ENCODE results near the gene IL11RA.

Gene IL11RA

DNA sequence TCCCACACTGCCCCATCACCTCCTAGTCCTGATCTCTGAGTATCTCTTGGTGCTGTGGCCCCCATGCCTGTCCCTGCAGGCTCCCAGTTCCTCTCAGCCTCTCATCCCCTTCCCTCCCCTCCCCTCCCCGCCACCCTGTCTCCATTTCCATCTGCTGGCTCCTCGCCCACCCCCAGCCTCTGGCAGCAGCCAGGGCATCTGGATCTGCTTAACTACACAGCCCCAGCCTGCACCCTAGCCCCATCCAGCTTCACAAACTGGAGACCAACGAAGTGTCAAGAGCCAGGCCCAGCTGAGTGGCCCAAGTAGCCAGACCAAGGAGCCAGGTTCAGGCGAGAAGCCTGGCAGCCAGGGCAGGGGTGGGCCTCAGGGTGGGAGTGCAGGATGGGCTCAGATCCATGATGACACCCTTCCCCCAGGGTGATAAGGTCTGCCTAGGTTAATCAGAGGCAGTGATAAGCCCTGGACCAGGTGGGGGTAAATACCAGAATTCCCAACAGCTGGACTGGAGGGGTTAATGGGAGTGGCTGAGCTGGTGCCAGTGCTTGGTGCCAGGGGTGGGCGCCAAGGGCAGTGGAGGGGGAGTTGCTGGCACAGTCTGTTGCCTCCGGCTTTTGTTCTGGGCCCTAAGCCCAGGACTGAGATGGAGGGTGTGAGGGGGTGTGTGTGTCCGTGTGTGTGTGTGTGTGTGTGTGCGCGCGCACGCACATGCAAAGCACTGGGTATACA lies 2.5 kb downstream of the IL11RA start:
- no peak for DNase-seq (ENCODE audit: low read depth)

DNA sequence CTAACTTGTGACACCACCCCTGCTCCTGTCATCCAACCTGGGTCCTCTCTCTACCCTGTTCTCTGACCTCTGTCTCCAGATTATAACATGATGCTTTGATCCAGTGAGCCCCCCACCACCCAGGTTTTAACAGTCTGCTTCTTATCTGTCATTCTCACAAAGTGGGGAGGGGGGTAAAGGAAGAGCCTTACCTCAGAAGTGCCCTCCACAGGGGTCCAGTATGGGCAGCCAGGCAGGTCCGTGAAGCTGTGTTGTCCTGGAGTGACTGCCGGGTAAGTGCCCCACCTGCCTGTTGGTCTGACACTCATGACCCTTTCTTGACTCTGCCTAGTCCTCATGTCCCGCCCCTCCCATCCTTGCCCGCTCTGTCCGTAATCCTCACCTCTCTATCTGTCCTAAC lies 3.4 kb downstream of the IL11RA start:
- no peak for DNase-seq (ENCODE audit: low read depth)

DNA sequence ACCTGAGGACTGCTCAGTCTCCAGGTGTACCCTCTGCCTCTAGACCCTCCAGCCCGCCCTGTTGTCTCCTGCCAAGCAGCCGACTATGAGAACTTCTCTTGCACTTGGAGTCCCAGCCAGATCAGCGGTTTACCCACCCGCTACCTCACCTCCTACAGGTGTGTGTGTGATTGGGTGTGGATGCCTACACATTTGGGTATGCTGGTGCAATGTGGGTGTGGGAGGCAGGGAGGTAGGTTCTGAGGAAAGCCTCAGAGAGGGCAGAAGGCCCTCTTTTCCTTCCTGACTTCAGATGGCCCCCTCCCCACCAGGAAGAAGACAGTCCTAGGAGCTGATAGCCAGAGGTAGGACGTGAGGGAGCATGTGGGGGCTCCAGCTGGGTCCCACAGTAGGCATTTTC lies 5.0 kb downstream of the IL11RA start:
- DNase-seq (ENCODE audit: low read depth), result no peak

DNA sequence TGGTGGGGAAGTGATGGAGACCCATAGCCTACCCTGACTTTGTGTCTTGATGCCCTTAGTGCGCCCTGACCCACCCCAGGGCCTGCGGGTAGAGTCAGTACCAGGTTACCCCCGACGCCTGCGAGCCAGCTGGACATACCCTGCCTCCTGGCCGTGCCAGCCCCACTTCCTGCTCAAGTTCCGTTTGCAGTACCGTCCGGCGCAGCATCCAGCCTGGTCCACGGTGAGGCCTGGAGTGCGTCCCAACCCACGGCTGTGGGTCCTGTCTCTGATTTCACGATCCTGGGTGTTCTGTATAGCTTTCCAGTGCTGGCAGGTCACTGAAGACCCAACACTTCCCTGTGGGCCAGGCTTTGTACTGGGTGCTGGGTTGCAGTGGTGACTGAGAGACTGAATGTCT lies 6.5 kb downstream of the IL11RA start:
- DNase-seq (ENCODE audit: low read depth), result no peak

DNA sequence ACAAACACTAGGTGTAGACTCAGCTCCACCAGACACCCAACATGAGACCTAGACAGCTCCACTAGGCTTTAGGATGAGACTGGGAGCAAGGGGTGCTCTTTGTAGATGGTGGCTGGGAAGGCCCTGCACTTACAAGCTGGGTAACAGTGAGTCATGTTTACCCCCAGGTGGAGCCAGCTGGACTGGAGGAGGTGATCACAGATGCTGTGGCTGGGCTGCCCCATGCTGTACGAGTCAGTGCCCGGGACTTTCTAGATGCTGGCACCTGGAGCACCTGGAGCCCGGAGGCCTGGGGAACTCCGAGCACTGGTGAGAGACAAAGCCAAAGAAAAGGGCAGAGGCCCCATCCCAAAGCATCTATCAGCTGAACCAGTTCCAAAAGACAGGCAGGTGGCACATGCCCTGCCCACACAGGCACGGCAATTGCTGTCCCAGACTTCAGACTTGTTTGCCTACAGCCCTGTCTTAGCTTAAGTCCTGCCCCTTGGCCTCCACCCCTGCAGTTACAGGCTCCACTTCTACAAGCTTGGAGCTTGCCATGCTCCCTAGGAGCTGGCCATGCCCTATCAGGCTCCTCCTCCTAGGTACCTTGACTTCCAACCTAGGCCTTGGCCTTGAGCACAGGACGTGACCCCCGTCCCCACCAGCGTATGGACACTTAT lies 7.7 kb downstream of the IL11RA start:
- no peak for DNase-seq (ENCODE audit: low read depth)

DNA sequence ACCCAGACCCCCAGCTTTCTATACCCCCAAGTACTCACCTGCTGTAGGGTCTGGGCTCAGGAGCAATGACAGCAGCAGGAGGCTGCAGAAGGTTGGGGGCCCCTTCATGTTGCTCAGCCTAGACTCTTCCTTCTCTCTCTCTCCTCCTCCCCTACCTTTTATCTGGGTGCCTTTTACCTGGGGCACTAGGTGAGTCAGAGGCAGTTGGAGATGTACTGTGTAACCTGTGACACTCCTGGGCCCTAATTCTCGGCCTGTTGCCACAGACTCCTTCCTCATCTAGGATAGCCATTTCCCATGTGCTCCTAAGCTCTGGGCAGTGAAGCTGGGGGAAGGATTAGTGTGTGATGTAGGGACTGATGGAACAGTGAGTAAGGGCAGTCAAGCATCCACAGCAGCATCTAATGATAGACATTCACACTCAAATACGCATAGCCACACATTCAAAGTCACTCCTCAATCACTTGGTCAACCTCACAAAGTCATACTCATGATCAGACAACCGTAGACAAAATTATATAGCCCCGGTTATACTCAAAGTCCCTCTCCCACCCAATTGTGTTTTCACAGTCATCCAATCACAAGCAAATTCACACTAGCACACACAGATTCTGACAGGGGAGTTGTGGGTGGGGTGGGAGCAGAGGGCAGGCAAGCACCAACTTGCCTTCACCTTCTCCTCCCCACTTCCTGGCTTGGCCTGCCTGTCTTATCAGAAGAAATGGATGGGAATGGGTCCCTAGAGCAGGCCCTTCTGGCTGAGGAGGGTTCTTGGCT lies 10.7 kb downstream of the IL11RA start, which contains the start of gene CCL27:
Gene CCL27 (minus strand): TSS at position 132 of the 777 bp plus-strand sequence. CDS start 24 bp downstream, at position 108.
- DNase-seq (ENCODE audit: low read depth), result no peak

DNA sequence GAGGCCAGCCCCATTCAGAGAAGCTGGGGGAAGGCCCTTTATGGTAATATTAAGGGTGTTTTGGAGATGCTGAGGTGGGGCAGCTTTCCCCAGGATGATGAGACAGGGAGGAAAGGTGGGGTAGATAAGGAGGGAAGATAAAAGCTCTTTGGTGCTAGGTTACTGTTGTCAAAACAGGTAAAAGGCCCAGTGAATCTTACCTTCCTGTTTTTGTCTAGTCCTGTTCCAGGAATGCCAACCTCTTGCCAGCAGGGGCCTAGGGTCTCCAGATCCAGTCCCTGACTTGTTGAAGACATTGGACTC lies 11.3 kb downstream of the IL11RA start:
- no peak for DNase-seq (ENCODE audit: low read depth)

DNA sequence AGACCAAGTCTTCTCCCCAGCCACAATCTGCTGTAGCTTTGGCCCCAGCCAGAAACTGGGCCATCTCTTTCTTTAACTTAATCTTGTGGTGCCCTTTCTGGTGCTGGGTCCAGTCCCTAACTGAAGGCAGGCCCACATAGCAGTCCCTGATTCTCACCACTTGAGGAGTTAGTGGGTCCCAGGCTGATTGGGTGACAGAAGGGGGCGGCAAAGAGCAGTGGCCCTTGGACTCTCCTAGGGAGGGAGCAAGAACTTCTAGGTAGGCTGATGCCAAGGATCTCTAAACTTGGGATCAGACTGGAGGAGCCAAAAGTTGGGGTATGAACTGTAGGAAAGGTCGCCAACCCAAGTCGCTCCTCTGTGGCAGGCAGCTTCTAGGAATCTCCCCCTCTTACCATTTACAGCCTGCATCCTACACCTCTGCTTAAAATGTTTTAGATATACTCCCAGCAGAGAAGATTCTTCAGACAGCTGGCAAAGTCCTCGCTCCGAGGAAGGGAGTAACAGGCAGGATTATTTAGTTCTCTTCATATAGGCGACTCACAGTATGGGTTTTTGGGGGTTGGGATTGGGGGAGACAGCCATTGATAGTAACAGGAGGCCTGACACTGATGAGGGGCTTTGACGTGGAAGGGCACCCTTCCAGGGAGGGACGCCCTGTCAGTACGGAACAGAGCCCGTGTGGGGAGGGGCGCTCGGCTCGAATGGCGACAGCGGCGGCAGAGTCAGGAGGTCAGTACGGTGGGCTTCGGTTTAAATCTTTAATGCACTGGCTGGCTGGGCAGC lies 12.5 kb downstream of the IL11RA start:
- DNase-seq (ENCODE audit: low read depth), result peak; percentile 13

DNA sequence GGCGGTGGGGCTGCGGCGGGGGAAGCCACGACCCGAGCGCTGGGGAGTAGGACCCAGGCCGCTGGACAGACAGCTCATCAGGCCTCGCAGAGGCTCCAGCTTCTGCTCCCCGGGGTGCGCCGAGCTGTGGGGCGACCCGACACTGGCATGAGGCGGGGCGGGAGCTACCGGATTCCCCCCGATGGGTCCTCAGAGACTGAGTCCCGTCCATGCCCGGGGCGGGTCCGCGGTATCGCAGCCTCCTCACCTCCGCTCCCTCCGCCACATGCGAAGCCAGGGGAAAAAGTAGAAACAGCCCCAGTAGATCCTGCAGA lies 13.0 kb downstream of the IL11RA start:
- no peak for DNase-seq (ENCODE audit: low read depth)

DNA sequence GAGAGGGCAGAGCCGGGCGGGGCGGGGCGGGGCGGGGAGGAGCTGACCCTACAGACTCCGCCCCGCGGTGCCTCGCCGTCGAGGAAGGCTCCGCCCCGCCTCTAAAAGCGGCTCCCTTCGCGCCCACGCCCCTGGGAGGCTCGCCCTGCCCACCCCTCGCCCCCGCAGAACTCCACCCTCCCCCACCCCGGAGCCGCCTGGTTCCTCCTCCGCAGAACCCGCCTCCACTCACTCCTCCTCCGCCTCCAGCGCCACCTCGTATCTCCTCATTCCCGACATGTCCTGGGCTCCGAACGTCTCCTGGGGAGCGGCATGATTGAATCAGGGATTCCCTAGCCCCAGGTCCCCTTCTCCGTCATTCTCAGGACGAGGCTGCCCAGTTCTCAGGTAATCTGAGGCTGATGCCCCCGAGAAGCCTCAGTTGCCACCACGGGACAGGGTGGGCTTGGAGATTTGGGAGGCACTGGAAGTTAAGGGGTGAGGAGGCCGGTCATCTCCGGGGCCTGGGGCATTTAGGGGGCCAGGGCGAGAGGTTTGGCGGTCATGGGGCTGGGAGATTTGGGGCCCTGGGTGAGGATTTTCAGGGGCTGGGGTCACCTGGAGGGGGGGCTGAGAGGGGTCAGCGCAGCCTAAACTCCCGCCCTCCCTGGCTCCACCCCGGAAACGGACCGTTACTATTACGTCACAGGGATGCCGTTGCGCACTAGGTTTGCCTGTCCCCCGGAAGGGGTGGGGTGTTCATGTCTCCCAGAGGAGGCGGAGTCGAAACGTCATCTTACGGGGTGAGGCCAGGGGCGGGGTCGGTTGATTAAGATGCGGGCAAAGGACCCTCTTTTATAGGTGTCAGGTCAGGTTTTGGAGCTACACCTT lies 13.6 kb downstream of the IL11RA start:
- peak; percentile 76 for DNase-seq (ENCODE audit: low read depth)

DNA sequence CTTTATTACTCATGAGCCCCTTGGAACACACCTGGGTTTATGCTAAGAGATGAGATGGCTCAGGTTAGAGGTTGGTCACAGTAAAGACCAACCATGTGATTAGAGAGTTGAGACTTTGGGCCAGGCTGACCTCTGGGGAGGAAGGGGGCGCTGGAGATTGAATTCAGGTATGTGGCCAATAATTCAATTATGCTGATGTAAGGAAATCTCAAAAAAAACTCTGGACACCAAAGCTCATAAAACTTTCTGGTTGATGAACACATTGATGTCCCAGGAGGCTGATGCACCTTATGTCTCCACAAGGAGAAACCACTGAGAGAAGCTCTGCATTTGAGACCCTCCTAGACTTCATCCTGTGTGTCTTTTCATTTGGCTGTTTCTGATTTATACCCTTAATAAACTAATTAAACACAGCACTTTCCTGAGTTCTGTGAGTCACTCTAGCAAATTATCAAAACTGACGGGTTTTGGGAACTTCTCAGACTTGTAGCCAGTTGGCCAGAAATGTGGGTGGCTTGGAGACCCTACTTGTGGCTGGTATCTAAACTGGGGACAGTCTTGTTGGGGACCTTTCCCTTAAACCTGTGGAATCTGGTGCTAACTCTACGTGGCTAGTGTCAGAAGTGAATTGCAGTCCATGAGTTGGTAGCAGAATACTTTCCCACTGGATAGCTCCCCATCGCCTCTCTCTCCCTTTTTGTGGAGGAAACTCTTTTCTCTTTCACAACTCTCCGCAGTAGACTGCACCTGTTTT lies 18.0 kb downstream of the IL11RA start:
- DNase-seq (ENCODE audit: low read depth), result no peak

DNA sequence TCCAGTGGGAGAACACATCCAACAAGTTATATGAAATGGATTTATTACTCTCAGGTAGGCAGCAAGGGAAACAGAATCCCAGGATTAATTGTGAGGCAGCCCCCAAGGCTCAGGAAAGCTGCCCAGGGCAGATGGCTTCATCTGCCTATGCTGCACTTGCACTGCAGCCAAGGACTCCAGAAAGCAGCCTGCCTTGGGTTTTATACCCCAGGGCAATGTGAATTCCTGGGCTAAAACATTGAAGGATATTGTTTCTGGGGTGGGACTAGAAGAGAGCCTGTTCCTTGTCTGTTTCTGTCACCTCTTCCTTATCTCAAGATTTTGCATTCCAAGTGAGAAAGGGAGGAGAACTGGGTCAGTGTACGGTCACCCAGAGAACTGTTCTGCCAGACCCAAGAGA lies 19.3 kb downstream of the IL11RA start:
- DNase-seq (ENCODE audit: low read depth), result no peak

DNA sequence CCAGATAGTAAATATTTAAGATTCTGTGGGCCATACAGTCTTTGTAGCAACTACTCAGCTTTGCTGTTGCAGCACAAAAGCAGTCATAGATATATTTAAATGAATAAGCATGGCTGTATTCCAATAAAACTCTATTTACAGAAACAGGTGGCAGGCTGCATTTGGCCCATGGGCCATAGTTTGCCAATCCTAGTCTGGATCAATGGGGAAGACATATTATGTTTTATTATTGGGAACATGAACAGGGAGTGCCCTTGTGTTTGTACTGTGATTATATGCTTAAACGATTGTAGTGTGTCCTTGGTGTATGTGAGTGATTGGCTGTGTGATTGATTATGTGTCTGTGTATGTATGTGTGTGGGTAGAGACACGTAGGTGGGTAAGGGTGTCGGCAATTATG lies 22.5 kb downstream of the IL11RA start:
- no peak for DNase-seq (ENCODE audit: low read depth)

DNA sequence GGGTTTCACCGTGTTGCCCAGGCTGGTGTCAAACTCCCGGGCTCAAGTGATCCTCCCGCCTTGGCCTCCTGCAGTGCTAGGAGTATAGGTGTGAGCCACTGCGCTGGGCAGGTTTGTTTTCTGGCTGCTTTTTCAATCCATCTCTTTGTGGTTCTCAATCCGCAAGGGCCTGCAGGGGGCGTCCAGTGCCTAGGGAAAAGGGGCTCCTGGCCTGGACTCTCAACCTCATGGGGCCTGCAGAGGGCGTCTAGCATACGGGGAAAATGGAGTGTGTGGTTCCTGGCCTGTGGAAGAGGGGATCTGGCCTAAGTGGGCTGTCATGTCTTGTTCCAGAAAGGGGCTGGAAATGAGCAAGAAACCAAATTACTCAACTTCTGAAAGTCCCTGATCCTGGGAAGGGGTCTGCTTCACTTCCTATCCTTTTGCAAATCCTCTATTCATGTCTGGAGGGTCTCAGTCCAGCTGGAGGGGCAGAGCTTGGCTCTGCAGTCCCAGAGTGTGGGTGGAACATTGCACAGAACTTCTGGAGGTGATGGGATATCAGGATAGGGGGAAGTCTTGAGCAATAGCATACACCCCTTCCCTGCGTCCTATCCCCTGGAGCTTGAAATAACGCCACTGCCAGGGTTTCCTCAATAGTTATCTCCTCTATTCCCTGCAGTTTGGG lies 23.2 kb downstream of the IL11RA start:
- no peak for DNase-seq (ENCODE audit: low read depth)

DNA sequence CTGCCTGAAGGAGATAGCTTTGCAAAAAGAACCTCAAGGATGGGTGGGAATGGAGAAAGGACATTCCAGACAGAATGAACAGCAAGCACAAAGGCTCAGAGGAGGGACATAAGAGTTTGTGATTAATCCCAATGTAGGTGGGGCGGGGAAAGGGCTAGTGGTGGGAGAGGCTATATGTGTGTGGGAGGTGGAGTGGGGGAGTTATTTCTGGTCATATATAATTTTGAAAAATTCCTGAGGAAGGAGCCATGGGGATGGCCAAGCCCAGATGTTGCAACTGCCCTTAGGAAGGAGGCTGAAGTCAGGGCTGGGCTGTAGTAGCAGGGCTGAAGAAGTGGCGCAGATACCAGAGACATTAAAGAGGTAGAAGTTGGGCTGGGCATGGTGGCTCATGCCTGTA lies 23.9 kb downstream of the IL11RA start:
- no peak for DNase-seq (ENCODE audit: low read depth)

DNA sequence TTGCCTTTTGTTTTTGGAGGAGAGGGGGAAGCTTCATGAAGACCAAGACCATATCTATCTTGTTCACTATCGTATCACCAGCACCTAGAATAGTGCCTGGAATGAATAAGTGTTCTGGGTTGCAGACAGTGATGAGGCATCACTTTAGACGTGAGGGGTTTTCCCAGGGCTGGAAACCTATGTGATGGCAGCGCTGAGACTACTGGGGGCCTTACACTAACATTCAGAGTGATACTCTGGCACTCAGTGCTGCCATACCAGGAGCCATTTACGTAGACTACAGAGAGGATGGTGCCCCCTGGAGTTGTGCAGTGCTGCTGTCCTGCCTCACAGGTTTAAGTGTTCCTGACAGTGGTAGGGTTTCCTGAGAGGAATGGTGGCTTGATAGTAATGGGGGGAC lies 32.2 kb downstream of the IL11RA start:
- no peak for DNase-seq (ENCODE audit: low read depth)

DNA sequence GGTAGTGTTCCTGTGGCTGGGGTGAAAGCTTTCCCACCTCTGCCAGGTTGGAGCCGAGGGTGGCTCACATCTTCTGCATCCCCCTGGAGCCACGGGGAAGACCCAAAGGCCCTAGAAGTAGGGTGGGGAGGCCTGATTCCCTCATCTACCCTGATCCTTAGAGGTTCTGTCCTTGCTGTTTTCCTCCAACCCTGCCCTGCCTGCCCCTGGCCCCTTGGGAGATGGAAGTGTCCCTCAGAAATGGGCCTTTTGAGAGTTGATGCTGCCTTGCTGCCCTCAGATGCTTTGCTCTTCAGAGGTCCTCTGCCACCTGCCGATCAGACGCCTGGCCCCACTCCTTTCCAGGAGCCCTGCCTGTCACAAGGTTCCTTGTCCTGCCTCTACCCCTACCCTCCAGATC lies 32.8 kb downstream of the IL11RA start:
- no peak for DNase-seq (ENCODE audit: low read depth)

DNA sequence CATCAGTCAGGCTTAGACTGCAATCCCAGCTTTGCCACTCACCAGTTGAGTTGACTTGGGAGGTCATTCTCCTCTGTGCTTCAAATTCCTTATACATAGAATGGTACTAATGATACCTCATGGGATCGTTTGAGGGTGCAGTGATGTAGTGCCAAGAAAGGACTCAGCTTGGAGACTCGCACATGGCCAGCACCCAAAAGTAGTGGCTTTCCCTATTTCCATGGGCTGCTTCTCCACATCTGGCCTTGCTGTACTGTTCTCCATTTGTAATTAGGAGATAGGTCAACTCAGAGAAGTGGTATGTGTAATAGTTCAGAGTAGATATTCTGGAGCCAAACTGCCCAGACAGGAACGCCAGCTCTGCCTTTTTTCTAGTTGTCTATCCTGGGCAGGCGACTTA lies 33.6 kb downstream of the IL11RA start:
- DNase-seq (ENCODE audit: low read depth), result no peak

DNA sequence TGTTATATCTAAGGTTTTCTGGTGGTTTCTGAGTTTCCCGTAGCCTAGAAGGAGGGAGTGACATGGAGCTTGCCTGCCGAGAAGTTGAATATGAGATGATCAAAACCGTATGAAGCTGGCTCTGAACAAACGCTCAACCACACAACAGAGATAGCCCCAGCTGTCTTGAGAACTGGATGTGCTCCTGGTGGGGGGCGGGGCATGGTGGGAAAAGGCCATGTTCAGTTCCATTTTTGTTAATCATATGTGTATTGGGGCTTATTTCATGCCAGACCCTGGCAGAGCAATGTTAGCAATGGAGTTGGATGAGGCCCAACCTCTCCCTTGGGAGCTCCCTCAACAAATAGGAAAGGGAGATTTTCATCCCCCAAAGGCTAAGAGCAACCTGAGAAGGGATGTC lies 34.2 kb downstream of the IL11RA start:
- no peak for DNase-seq (ENCODE audit: low read depth)

DNA sequence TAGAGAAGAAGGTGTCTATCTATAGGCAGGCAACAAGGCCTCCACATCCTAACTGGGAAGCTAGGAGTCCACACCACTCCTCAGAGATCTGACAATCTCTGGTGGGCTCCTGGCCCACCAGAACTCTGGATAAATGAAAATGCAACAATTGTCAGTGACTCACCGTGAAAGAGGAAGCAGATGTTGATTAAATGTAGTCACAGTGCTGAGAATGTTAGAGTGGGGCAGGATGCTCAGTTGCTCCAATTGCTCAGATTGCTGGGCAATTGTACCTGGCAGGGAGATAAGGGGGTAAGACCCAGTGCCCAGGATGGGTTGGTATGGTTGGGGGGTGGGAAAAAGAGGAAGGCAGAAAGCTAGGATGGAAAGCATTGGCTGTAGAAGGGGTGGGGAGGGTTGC lies 34.7 kb downstream of the IL11RA start:
- DNase-seq (ENCODE audit: low read depth), result no peak
